ENCODE measurements around the gene GNAT2.

Gene GNAT2

GRCh38 chr1:109605381-109605780, 14.0 kb downstream of the GNAT2 start:
- no peak for DNase-seq

GRCh38 chr1:109603229-109603628, 16.2 kb downstream of the GNAT2 start:
- DNase-seq = no peak

GRCh38 chr1:109598655-109599054, 20.8 kb downstream of the GNAT2 start:
- DNase-seq = no peak

- DNase-seq = no peak
These were observed 21.3 kb downstream of the GNAT2 start for GRCh38 chr1:109598156-109598555.

GRCh38 chr1:109595531-109595930, 23.9 kb downstream of the GNAT2 start:
- no peak for DNase-seq

- DNase-seq = no peak
These were observed 26.5 kb downstream of the GNAT2 start for GRCh38 chr1:109592916-109593315.

GRCh38 chr1:109589679-109590078, 29.7 kb downstream of the GNAT2 start:
- DNase-seq = no peak

- no peak for DNase-seq
These were observed 30.2 kb downstream of the GNAT2 start for GRCh38 chr1:109589177-109589576.

GRCh38 chr1:109586055-109586454, 33.4 kb downstream of the GNAT2 start:
- DNase-seq = no peak

- no peak for DNase-seq
These were observed 34.6 kb downstream of the GNAT2 start for GRCh38 chr1:109584766-109585165.

GRCh38 chr1:109582021-109582420, 37.4 kb downstream of the GNAT2 start:
- DNase-seq = no peak

- no peak for DNase-seq
These were observed 39.9 kb downstream of the GNAT2 start for GRCh38 chr1:109579491-109579890.

GRCh38 chr1:109578947-109579443, 40.4 kb downstream of the GNAT2 start:
- DNase-seq = no peak

- DNase-seq = no peak
These were observed 45.6 kb downstream of the GNAT2 start for GRCh38 chr1:109573785-109574184.

- DNase-seq = no peak
These were observed 49.0 kb downstream of the GNAT2 start for GRCh38 chr1:109570414-109570813.

DNA sequence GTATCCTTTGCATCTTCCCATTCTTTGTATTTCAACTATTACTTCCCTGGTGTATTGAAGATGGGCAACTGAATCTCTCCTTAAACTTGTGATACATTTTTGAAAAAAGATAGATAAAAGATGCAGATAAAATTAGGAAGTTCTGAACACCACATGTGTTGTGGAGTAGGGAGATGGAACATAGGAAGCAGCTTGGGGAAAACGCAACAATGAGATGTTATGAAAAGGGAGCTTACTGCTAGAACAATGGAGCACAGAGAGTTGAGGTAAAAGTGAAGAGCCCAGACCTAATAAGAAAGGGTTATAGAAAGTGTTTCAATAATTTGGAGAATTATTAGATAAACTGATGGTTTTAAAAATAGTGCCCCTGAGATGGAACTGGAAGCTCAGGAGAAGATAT, 50.1 kb downstream of the GNAT2 start:
- no peak for DNase-seq

GRCh38 chr1:109567877-109568672, 51.3 kb downstream of the GNAT2 start:
- DNase-seq = no peak

- no peak for DNase-seq
These were observed 52.4 kb downstream of the GNAT2 start for GRCh38 chr1:109566982-109567381.

DNA sequence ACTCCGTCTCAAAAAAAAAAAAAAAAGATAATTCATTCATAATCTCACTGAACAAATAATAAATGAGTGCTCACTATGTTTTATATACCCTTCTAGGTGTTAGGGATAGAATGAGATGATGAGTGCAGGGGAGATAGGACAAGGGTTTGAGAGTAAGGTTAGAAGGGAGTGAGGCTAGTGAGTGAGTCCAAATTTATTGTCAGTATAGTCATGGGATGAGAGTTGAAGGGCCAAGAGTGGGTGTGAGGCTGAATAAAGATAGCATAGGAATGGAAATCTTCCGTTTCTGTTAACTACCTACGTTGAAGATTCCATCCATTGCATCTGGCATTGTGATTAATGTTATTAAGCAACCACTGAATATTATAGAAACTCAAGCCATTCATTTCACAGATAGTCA, 54.2 kb downstream of the GNAT2 start:
- no peak for DNase-seq

DNA sequence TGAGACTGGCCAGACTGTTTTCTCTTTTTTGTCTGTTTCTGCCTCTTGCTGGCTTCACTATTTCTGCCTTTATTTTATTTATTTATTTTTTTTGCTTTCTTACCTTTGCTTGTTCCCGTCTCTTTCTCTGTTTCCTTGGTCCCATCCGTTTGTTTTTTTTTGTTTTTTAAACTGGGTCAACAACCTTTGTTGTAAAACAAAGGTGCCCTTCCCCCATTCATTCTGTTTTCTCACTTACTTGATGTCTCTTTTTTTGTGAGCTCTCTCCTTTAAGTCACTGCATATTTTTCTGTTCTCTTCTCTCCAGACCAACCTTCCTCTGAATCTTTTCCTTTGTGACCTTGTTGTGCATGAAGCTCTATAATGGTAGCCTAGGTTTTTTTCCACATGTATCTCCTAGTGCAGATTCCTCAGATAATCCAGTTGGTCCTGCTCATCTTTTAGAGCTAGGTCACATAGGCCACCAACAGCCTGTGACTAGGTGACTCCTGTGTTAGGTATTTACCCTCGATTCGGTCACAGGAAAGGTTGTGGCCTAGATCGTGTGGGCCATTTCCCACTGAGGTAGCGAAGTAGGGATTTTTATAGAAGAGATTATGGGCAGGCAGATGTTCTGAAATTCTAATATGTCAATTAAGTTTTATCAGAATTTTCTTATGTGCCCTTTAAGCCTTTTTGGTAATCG, 55.1 kb downstream of the GNAT2 start:
- no peak for DNase-seq

- no peak for DNase-seq
These were observed 59.4 kb downstream of the GNAT2 start for GRCh38 chr1:109559995-109560394.

GRCh38 chr1:109557520-109557919, 61.9 kb downstream of the GNAT2 start:
- no peak for DNase-seq

- no peak for DNase-seq
These were observed 62.9 kb downstream of the GNAT2 start for GRCh38 chr1:109556563-109556962.

Data from activated gamma-delta T cell (primary cell).